HepG2 (cell line): ENCODE measurements around the gene TBCCD1. TPM values are rescaled to one million over a fixed set of nuclear protein-coding genes. Genes with fewer than 3 reads are reported as not detected.
A peak's percentile ranks its signal among the peaks of the same experiment; 100 is the strongest.

ENCODE experiments used
- AKAP8 ChIP-seq: sonication (generic); formaldehyde crosslinking; IDR thresholded peaks from 2 replicates; pipeline ENCODE4 v1.5.1; 2020; ENCODE audit warnings: mild to moderate bottlenecking, missing genetic modification reagents
- DNMT3B ChIP-seq: conservative IDR thresholded peaks from 2 replicates; pipeline ENCODE4 v1.6.1; 2016; ENCODE audit warnings: missing biosample characterization, control low read depth
- GTF3A ChIP-seq: sonication (generic); formaldehyde crosslinking; conservative IDR thresholded peaks from 2 replicates; pipeline ENCODE4 v1.4.0; 2020; ENCODE audit warnings: mild to moderate bottlenecking, missing genetic modification reagents
- HNRNPK ChIP-seq: fragments of 200-400 bp; formaldehyde crosslinking; IDR thresholded peaks from 2 replicates; pipeline ENCODE4 v1.6.1; 2018; ENCODE audit warnings: low read length, low read depth, moderate library complexity, mild to moderate bottlenecking; ENCODE audit not compliant: poor library complexity, severe bottlenecking
- IRX3 ChIP-seq: sonication (generic); formaldehyde crosslinking; IDR thresholded peaks from 2 replicates; pipeline ENCODE4 v1.8.1; 2023; ENCODE audit warnings: mild to moderate bottlenecking, low read depth, missing genetic modification reagents, borderline replicate concordance
- REL ChIP-seq: sonication (generic); formaldehyde crosslinking; conservative IDR thresholded peaks from 2 replicates; pipeline ENCODE4 v1.8.0; 2022; ENCODE audit warnings: mild to moderate bottlenecking, missing genetic modification reagents, moderate library complexity
- RFX3 ChIP-seq: IDR thresholded peaks from 2 replicates; pipeline ENCODE4 v1.6.1; 2016; ENCODE audit warnings: missing biosample characterization, missing genetic modification reagents
- RFX5 ChIP-seq: IDR thresholded peaks from 2 replicates; pipeline ENCODE4 v1.6.1; 2011; ENCODE audit warnings: low read depth, low read length, improper control_type of control experiment
- SP140L ChIP-seq: sonication (generic); formaldehyde crosslinking; IDR thresholded peaks from 2 replicates; pipeline ENCODE4 v1.4.0; 2020; ENCODE audit warnings: missing genetic modification reagents, borderline replicate concordance
- TRIM24 ChIP-seq: sonication (generic); formaldehyde crosslinking; IDR thresholded peaks from 2 replicates; pipeline ENCODE4 v1.8.0; 2022; ENCODE audit warnings: mild to moderate bottlenecking, missing genetic modification reagents
- ZNF484 ChIP-seq: sonication (generic); formaldehyde crosslinking; IDR thresholded peaks from 2 replicates; pipeline ENCODE4 v1.5.1; 2020; ENCODE audit warnings: mild to moderate bottlenecking, low read depth, missing genetic modification reagents, borderline replicate concordance
- polyA plus RNA-seq, 8 experiments: library from polyadenylated mRNA; depleted of rRNA in 3 of 8; stranded (reverse) in 7 of 8; unstranded in 1 of 8; fragments of >200 nt; fragmentation: Illumina TruSeq in 4 of 8; extraction: Trizol in 4 of 8; gene quantifications; 2 replicates each; pipeline versions ENCODE4 v1.2.1 to v1.2.3, GENCODE V29; 2011 to 2016; ENCODE audit warnings: low read depth in 4 of 8, missing spikeins in 1 of 8, mixed read lengths in 1 of 8; ENCODE audit not compliant: insufficient read depth in 1 of 8
- total RNA-seq, 5 experiments: library from RNA; depleted of rRNA; stranded (reverse); fragments of >200 nt; fragmentation: Illumina TruSeq; extraction: Trizol; gene quantifications; 2 replicates each; pipeline ENCODE4 v1.2.3, GENCODE V29; 2016; ENCODE audit warnings: low read depth in 1 of 5
- TF ChIP-seq, protein P1 (sequence below): sonication (generic); formaldehyde crosslinking; IDR thresholded peaks from 2 replicates; pipeline ENCODE4 v1.4.0; 2020; ENCODE audit warnings: missing genetic modification reagents
- TF ChIP-seq, protein P2 (sequence below), 2 experiments: sonication (generic) in 1 of 2; formaldehyde crosslinking in 1 of 2; IDR thresholded peaks; 2 replicates each; pipeline versions ENCODE4 v1.4.0 to v1.6.1; 2018 to 2020; ENCODE audit warnings: missing genetic modification reagents in 2 of 2, borderline replicate concordance in 1 of 2, low read depth in 1 of 2, mild to moderate bottlenecking in 1 of 2, missing biosample characterization in 1 of 2
- TF ChIP-seq, protein P3 (sequence below): fragments of 450-650 bp; IDR thresholded peaks from 2 replicates; pipeline ENCODE4 v1.6.1; 2017
- TF ChIP-seq, protein P4 (sequence below): sonication (generic); formaldehyde crosslinking; IDR thresholded peaks from 2 replicates; pipeline ENCODE4 v1.5.1; 2020; ENCODE audit warnings: mild to moderate bottlenecking, missing genetic modification reagents, moderate library complexity
- TF ChIP-seq, protein P5 (sequence below), 2 experiments: fragments of 450-650 bp in 1 of 2; sonication (generic) in 1 of 2; formaldehyde crosslinking; IDR thresholded peaks; 2 replicates each; pipeline versions ENCODE4 v1.5.0 to v1.8.0; 2020 to 2022; ENCODE audit warnings: mild to moderate bottlenecking in 1 of 2, missing genetic modification reagents in 1 of 2

TBCCD1 gene
- total and polyA plus RNA-seq, 2 of the 13 experiments (the other 11 are each of a cell fraction or from before 2014, with no cell fraction given): 13.6 to 16.2 TPM

DNA sequence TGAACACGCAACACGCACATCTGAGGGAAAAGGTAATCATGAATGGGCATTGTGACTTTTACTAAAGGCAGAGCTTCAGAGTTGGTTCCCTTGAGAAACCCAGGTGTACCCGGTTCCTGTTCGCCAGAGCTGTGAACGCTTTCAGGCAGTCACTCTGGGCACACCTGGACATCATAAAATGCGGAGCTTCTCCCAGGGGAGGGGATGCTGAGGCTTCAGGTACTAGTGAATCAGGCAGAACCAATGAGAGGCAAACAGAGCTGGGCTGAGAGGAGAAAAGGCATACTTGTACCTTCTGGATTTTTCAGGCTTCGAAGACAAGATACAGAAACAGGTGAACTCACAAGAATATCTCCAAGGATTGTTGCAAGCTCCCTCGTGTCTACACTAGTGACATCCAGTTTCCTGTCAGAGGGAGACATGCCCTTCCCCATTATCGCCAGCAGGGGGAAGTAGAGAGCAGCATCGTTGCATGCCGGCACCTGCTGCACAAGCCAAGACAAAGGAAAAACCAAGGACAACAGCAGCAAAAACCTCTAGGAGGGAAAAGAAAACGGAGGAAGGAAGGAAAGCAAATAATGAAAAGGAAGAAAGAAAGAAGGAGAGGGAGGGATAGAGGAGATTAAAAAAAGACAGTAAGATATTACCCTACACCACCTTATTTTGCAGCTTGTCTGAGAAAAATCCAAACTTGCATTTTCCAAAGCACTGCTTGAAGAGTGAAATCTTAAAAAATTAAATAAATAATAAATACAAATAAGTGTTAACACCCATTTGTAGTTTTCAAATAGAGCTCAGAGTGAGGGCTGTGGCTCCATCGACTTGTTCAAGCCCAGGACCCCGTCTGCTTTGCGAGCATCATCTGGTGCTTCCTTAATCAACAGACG lies 47.7 kb upstream of the TBCCD1 start (continued):
- TF ChIP-seq, protein P1, sequence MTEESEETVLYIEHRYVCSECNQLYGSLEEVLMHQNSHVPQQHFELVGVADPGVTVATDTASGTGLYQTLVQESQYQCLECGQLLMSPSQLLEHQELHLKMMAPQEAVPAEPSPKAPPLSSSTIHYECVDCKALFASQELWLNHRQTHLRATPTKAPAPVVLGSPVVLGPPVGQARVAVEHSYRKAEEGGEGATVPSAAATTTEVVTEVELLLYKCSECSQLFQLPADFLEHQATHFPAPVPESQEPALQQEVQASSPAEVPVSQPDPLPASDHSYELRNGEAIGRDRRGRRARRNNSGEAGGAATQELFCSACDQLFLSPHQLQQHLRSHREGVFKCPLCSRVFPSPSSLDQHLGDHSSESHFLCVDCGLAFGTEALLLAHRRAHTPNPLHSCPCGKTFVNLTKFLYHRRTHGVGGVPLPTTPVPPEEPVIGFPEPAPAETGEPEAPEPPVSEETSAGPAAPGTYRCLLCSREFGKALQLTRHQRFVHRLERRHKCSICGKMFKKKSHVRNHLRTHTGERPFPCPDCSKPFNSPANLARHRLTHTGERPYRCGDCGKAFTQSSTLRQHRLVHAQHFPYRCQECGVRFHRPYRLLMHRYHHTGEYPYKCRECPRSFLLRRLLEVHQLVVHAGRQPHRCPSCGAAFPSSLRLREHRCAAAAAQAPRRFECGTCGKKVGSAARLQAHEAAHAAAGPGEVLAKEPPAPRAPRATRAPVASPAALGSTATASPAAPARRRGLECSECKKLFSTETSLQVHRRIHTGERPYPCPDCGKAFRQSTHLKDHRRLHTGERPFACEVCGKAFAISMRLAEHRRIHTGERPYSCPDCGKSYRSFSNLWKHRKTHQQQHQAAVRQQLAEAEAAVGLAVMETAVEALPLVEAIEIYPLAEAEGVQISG (CRISPR knock-in tag): peak; percentile 58
- TF ChIP-seq RFX3 (CRISPR knock-in tag): no peak
- TF ChIP-seq, protein P2, sequence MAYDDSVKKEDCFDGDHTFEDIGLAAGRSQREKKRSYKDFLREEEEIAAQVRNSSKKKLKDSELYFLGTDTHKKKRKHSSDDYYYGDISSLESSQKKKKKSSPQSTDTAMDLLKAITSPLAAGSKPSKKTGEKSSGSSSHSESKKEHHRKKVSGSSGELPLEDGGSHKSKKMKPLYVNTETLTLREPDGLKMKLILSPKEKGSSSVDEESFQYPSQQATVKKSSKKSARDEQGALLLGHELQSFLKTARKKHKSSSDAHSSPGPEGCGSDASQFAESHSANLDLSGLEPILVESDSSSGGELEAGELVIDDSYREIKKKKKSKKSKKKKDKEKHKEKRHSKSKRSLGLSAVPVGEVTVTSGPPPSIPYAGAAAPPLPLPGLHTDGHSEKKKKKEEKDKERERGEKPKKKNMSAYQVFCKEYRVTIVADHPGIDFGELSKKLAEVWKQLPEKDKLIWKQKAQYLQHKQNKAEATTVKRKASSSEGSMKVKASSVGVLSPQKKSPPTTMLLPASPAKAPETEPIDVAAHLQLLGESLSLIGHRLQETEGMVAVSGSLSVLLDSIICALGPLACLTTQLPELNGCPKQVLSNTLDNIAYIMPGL (CRISPR knock-in tag; IDR thresholded peaks at IDR 0.05; ENCODE audit: borderline replicate concordance in 1 of 2, low read depth in 1 of 2): peak; percentile 71 to 84; a peak in 3 of 4 replicates
- TF ChIP-seq, protein P3, sequence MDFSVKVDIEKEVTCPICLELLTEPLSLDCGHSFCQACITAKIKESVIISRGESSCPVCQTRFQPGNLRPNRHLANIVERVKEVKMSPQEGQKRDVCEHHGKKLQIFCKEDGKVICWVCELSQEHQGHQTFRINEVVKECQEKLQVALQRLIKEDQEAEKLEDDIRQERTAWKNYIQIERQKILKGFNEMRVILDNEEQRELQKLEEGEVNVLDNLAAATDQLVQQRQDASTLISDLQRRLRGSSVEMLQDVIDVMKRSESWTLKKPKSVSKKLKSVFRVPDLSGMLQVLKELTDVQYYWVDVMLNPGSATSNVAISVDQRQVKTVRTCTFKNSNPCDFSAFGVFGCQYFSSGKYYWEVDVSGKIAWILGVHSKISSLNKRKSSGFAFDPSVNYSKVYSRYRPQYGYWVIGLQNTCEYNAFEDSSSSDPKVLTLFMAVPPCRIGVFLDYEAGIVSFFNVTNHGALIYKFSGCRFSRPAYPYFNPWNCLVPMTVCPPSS: no peak
- TF ChIP-seq RFX5: no peak
- TF ChIP-seq HNRNPK: peak; percentile 41
- peak; percentile 83 for TF ChIP-seq REL (CRISPR knock-in tag)
- TF ChIP-seq SP140L (CRISPR knock-in tag): no peak; the same call in 1 of the 2 replicates
- TF ChIP-seq AKAP8 (CRISPR knock-in tag): no peak; the same call in 1 of the 2 replicates
- no peak for TF ChIP-seq DNMT3B (CRISPR knock-in tag)
- no peak for TF ChIP-seq GTF3A
- TF ChIP-seq, protein P4, sequence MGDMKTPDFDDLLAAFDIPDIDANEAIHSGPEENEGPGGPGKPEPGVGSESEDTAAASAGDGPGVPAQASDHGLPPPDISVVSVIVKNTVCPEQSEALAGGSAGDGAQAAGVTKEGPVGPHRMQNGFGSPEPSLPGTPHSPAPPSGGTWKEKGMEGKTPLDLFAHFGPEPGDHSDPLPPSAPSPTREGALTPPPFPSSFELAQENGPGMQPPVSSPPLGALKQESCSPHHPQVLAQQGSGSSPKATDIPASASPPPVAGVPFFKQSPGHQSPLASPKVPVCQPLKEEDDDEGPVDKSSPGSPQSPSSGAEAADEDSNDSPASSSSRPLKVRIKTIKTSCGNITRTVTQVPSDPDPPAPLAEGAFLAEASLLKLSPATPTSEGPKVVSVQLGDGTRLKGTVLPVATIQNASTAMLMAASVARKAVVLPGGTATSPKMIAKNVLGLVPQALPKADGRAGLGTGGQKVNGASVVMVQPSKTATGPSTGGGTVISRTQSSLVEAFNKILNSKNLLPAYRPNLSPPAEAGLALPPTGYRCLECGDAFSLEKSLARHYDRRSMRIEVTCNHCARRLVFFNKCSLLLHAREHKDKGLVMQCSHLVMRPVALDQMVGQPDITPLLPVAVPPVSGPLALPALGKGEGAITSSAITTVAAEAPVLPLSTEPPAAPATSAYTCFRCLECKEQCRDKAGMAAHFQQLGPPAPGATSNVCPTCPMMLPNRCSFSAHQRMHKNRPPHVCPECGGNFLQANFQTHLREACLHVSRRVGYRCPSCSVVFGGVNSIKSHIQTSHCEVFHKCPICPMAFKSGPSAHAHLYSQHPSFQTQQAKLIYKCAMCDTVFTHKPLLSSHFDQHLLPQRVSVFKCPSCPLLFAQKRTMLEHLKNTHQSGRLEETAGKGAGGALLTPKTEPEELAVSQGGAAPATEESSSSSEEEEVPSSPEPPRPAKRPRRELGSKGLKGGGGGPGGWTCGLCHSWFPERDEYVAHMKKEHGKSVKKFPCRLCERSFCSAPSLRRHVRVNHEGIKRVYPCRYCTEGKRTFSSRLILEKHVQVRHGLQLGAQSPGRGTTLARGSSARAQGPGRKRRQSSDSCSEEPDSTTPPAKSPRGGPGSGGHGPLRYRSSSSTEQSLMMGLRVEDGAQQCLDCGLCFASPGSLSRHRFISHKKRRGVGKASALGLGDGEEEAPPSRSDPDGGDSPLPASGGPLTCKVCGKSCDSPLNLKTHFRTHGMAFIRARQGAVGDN (CRISPR knock-in tag): no peak; the same call in 1 of the 2 replicates
- no peak; the same call in 1 of the 2 replicates for TF ChIP-seq ZNF484 (CRISPR knock-in tag)
- peak; percentile 78; the same call in 1 of the 2 replicates for TF ChIP-seq IRX3
- TF ChIP-seq TRIM24 (CRISPR knock-in tag): no peak
- TF ChIP-seq, protein P5, sequence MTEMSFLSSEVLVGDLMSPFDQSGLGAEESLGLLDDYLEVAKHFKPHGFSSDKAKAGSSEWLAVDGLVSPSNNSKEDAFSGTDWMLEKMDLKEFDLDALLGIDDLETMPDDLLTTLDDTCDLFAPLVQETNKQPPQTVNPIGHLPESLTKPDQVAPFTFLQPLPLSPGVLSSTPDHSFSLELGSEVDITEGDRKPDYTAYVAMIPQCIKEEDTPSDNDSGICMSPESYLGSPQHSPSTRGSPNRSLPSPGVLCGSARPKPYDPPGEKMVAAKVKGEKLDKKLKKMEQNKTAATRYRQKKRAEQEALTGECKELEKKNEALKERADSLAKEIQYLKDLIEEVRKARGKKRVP (CRISPR knock-in tag; IDR thresholded peaks at IDR 0.05): 0 out of 4 replicates have a peak, but pooled peaks of 1 of the 2 experiments have one; percentile 11
